HG02981 (cell line): ENCODE data around the gene MIS18A.
"Not testable (repeated sequence)": the region's sequence is repeated elsewhere in the genome, so short reads cannot be mapped to it uniquely, and the experiment has no call there.

Experiments
- ATAC-seq: cut with Tn5 transposase; IDR thresholded peaks from one replicate; pipeline ENCODE4 v1.9.1; 2021; ENCODE audit warnings: mild to moderate bottlenecking, moderate library complexity; ENCODE audit not compliant: unreplicated experiment

Gene MIS18A

DNA sequence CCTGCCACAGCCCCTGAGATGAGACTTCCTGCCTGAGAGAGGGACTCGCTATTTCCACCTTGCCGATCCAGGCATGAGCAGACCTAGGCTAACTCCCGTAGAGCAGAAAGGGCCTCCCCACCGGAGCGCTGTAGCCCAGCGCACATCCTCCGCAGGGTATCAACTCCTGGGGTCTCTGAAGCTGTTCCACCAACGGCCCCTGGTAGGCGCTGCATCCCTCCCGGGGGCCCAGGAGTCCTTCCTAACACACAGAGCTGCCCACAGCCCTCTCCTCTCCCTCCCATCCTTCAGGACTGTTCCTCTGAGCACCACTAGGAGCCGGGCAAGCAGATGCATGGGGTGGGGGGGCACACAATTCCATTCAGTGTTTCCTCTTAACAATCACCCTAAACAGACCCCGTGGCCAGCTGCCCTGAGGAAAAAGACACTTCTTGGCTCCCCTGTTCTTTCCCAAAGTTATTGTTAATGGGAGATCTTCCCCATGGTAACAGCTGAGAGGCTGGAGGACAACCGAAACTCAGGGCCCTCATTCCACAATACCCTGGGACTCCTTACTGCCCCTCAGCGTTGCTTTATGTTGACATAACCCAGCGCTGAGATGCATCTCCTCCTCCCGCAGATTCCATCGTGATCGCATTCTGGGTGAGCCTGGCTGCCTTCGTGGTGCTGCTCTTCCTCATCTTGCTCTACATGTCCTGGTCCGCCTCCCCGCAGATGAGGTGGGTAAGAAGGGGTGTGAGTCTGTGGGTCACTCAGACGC, 27.4 kb upstream of the MIS18A start:
- ATAC-seq: no peak

DNA sequence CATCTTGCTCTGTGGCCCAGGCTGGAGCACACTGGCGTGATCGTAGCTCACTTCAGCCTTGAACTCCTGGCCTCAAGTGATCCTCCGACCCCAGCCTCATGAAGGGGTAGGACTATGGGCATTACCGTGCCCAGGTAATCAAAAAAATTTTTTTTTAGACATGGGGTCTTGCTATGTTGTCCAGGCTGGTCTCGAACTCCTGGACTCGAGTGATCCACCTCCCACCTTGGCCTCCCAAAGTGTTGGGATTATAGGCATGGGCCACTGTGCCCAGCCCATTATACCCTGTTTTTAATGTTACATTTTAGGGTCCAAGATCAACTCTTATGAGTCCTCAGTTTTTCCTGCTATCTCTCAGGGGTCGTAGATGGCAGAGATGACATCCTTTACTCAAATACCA, 26.1 kb upstream of the MIS18A start:
- no peak for ATAC-seq

DNA sequence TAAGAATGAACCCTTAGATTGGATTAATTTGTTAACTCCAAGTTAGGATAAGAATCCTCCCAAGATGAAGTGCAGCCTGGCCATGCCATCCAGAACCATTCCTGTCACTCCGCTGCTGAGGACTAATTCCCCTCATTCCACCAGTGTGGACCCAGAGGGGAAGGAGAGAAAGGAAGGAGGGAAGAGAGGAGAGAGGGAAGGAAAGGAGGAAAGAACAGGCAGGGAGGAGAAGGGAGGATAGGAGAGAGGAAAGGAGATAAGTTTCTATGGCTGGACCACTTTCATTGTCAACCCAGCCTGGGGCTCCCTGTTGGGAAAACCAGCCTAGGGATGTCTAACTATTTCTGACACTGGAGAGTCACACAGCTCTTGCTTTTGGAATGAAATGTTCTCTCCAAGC, 24.5 kb upstream of the MIS18A start:
- ATAC-seq: no peak

DNA sequence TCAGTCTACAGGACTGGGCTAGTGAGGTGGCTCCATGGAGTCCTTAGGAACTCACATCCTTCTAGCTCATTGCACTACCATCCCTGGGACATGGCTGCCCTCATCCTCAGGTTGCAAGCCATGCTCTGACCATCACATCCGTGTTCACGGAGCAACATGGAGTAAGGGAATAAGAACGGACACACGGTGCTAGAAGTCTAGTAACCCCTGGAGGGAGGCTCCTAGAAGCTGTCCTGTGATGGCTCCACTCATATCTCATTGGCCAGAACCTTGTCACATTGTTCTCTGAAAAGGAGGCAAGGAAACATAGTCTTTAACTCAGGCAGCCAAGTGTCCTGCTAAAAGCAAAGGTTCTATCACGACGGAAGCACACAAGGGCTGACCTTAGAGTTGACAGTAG, 23.7 kb upstream of the MIS18A start:
- ATAC-seq: no peak

DNA sequence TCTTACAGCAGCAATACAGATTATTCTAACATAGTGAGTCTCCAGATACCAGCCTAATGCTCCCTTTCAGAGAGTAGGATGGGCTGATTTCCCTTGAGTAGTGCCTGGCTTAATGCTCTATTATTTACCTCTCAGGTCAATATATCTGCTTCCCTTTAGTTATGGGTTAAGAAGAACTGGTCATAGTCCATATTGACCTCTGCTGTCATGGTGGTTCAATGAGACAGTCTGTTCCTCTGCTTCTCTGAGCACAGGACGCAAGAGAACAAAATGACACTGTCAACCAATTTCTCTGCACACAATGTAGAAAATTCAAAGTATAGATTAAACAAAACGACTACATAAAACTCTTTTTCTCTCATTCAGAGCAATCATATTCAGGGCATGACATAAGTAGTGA, 22.7 kb upstream of the MIS18A start:
- no peak for ATAC-seq

DNA sequence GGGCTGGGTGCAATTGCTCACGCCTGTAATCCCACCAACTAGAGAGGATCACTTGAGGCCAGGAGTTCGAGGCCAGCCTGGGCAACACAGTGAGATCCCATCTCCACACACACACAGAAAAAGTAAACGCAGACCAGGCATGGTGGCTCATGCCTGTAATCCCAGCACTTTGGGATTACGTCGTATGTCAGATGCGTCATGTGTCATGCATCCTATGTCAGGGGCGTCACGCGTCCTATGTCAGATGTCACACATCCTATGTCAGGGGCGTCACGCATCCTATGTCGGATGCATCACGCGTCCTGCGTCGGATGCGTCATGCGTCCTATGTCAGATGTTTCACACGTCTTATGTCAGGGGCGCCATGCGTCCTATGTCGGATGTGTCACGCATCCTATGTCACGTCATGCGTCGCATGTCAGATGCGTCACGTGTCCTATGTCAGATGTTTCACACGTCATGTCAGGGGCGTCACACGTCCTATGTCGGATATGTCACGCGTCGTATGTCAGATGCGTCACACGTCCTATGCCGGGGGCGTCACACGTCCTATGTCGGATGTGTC, 21.4 kb upstream of the MIS18A start:
- no peak for ATAC-seq

DNA sequence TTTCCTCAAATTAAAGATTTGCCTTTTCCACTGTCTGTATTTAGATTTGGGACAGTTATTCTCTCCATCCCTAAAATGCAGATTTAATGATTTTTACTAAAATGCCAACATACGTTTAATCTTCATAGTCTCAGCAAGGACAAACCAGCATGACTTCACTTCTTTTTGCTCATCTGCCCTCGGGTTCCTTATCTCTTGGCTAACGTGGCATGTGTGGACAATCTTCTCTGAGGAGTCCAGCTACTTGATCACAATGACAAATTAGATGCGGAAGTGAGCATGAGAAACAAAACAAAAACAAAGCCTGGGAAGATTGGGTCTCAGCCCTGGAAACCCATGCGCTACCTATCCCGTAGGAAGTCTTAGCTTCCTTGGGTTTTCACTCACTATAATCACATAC, 20.8 kb upstream of the MIS18A start:
- no peak for ATAC-seq

DNA sequence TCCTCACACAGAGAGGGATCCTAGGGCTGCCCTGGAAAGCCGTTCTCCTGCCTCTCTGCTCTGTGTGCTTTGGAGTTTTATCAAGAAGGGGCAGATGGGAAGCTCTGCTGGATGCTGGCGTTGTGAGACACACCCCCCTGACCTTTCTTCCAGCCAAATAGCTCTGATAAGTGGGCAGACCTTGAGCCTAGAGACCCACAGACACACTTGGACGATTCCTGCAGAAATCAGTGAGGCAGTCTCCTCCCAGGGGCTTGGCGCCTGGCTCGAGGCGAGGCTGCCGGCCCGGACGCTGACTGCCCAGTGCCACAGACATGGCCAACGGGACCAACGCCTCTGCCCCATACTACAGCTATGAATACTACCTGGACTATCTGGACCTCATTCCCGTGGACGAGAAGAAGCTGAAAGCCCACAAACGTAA, 19.8 kb upstream of the MIS18A start, which contains the start of gene MRAP:
Gene MRAP (plus strand): TSS at position 198 of the 424 bp plus-strand sequence. CDS start 117 bp downstream, at position 315.
- no peak for ATAC-seq

DNA sequence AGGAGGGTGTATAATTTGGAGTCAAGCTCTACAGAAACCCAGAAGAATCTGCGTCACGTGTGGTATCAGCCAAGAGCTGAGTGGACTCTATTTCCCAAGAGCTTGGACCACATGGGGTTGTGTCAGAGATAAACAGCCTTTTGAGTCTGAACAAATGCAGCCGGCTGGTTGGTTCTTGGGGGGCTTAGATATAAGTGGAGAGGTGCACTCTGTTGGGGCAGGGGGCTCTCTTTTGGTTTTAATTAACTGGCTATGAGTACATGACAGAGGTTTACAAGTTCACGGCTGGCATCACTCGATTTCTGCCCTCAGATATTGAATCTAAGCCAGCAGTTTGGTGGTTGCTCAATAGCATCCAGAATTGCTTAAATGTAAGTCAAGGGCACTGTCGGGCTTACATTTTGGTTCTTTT, 19.3 kb upstream of the MIS18A start:
- ATAC-seq: no peak

DNA sequence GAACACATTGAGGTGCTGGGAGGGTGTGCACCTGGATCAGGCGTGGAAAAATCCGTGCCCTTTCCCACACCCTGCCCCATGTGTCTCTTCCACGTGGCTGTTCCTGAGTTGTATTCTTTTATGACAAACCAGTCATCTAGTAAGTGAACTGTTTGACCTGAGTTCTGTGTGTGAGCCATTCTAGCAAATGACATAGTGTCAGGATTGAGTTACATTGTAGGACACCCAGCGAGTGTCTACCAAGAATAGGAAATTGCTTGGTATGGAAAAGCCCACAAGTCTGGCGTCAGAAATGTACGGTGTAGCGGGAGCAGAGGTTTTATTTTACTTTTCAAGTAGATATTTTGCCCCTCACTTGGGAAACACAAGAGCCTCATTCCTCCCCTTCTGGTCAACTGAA, 18.6 kb upstream of the MIS18A start:
- ATAC-seq: no peak

DNA sequence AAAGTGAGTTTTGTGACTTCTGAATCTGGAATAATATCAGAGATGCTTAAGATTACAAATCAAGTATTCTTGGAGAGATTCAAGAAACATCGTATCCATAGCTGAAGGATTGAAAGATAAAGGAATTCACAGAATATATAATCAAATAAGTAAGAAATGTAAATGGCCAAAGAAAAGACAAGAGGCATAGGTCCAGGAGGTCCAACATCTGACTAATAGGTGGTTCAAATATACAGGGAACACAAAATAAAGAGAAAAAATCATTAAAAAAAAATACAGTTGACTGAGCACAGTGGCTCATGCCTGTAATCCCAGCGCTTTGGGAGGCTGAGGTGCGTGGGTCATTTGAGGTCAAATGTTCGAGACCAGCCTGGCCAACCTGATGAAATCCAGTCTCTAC, 6.6 kb upstream of the MIS18A start:
- no peak for ATAC-seq

DNA sequence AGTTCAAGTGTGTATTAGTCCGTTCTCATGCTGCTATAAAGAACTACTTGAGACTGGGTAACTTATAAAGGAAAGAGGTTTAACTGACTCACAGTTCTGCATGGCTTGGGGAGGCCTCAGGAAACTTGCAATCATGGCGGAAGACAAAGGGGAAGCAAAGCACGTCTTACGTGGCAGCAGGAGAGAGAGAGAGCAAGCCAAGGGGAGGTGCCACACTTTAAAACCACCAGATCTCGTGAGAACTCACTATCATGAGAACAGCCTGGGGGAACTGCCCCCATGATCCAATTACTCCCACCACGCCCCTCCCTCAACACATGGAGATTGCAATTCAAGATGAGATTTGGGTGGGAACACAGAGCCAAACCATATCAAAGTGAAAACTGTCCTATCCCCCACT, 4.1 kb upstream of the MIS18A start:
- ATAC-seq: no peak

DNA sequence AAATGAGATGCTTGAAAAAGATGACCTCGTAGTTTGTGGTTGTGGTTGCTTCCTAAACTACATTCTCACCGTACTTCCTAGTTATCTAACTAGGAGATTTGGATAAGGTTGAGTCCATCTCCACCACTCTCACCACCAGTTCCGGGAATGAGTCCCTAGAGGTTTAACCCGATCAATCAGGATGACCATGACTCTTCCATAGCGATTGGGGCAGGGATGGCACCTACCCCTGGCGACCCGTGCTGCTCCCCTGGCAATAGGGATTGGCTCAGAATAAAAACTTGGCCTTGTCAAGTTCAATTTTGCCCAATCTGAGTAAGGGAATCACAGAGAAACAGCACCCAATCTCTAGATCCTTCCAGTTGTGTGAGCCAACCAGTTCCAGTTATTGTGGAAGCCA, 2.7 kb upstream of the MIS18A start:
- ATAC-seq: no peak

DNA sequence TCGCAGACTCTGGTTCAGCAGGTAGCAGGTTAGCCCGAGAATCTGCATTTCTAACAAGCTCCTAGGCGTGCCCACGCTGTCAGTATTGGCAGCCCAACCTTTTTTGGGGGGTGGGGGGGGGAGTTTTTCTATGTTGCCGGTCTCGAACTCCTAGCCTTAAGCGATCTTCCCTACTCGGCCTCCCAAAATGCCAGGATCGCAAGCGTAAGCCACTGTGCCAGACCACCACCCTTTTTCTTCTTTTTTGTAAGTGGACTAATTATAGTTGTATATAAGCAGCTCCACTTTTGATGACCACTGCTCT, 480 bp upstream of the MIS18A start:
- ATAC-seq: peak; percentile 8

DNA sequence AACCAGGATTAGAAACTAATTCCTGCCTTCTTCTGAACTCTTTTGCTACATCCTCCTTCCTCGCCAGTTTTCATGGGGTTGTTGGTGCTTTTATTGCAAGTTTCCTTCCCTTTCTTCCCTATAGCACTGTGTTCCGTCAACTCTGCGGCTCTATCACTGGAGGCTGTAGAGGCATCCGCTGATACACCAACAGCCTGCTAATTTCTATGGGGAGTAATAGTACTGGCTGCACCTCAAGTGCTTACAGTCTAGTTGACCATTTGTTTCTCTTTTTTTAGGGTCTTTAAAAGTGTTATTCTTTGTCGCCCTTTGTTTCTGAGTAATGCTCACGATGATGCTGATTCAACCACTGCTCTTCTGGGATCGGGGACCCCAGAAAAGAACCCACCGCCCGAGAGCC, 746 bp downstream of the MIS18A start:
- peak; percentile 16 for ATAC-seq

DNA sequence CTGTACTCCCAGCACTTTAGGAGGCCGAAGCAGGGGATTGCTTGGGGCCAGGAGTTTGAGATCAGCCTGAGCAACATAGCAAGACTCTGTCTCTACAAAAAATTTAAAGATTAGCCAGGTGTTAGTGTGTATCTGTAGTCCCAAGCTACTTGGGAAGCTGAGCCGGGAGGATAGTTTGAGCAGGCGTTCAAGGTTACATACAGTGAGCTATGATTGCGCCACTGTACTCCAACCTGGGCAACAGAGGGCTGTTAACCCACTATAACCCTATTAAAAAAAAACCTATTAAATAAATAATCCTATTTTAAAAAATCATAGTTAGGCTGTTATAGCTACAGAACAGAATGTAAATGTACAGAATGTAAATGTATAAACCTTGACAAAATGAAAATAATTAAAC, 2.2 kb downstream of the MIS18A start:
- ATAC-seq: no peak

DNA sequence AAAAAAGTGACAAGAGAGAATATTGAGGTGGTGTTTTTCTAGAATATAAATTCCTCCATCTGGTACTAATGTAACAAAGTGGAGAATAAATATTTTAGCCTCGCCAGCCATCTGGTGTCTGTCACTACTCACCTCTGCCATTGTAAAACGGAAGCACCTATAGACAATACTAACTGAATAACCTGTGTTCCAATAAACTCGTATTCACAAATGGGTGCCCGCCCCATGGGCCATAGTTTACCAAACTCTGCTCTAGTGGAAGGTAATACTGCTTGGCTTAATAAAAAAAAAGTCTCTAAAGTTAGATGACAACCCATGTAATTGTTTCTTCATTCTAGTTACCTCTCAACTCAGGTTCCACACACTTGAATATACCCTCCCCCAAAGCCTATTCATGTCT, 8.1 kb downstream of the MIS18A start:
- no peak for ATAC-seq

DNA sequence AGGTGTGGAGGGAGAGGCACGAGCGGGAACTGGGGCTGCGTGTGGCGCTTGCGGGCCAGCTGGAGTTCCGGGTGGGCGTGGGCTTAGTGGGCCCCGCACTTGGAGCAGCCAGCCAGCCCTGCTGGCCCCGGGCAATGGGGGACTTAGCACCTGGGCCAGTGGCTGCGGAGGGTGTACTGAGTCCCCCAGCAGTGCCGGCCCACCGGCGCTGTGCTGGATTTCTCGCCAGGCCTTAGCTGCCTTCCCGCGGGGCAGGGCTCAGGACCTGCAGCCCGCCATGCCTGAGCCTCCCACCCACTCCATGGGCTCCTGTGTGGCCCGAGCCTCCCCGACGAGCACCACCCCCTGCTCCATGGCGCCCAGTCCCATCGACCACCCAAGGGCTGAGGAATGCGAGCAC, 13.5 kb downstream of the MIS18A start:
- not testable (repeated sequence) for ATAC-seq

DNA sequence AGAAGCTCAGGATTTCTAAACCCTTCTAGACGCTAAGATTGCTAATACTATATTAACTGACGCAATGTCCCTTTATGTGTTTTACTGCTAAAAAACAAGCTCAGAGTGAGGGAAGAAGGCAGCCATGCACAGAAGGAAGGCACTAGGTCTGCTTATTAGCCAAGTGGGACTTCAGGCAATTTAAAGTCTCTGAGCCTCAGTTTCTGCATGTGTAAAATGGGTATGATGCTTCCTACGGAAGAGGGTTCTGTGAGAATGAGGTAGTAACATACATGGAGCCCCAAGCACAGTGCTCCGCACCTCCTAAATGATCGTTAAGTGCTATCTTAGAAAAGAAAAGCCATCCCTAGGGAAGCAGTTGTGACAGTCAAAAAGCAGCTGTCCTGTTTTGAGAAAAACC, 16.9 kb downstream of the MIS18A start:
- no peak for ATAC-seq

DNA sequence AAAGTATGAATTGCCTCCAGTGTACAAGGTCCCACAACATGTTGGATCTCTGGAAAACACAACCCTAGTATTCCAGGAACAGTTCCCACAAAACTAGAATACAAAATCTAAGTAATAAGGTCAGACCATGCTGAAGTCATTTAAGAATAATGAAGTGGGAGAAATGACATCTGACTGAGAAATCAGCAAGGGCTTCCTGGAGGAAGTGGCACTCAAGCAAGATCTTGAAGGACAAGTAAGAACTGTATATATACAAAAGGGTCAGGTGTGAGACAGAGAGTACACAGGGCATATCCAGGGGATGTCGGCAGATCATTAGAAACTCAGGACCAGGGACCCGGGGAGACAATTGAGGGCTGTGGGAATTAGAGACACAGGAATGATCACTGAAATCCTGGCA, 18.7 kb downstream of the MIS18A start:
- ATAC-seq: no peak

DNA sequence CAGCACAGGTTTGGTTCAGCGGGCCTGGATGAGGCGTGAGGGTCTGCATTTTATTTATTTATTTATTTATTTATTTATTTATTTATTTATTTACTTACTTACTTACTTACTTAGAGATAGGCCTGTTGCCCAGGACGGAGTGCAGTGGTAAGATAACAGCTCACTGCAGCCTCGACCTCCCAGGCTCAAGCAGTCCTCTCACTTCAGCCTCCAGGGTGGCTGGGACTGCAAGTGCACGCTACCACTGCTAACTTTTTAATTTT, 20.1 kb downstream of the MIS18A start:
- ATAC-seq: not testable (repeated sequence)

DNA sequence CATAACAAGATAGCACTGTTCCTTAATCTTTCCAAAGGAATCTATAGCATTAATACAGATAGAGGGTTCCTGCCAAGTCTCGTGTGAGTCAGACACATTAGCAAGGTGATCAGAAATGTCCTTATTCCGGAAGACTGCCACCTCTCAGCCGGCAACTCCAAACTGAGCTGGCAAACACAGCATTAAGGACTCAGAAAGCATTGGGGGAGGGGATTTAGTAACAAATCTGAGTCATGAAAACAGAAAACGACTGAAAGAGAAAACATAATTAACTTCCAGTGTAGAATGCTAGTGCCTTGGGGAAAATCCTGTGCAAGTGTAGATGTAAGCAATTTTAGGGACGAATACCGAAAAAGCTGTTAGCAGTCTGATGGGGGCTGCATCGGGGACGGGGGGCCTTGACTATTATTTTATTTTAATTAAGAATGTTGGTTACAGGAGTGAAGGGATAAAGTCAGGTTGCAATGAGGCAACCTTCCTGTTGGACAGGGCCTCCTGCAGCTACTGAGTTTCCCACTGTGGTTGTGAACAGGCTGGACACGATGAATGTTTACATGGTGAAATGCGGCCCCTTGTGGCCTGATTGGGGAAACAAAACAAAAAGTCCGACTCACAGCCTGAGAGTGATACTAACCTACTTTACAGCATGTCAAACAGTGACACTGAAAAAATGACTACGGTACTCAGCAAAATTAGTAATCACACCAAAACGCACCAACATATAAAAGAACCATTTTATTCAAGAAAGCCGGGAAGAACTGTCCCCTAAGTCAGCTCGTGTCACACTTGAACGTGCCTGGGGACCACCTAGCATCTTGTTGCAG, 20.7 kb downstream of the MIS18A start:
- ATAC-seq: peak; percentile 71
